ENCODE measurements around the gene MAP3K14. TPM values are rescaled to one million over a fixed set of nuclear protein-coding genes. Genes with fewer than 3 reads are reported as not detected.

Gene MAP3K14
- total RNA-seq, 1 experiment from 2014 or later = 16.4 TPM

DNA sequence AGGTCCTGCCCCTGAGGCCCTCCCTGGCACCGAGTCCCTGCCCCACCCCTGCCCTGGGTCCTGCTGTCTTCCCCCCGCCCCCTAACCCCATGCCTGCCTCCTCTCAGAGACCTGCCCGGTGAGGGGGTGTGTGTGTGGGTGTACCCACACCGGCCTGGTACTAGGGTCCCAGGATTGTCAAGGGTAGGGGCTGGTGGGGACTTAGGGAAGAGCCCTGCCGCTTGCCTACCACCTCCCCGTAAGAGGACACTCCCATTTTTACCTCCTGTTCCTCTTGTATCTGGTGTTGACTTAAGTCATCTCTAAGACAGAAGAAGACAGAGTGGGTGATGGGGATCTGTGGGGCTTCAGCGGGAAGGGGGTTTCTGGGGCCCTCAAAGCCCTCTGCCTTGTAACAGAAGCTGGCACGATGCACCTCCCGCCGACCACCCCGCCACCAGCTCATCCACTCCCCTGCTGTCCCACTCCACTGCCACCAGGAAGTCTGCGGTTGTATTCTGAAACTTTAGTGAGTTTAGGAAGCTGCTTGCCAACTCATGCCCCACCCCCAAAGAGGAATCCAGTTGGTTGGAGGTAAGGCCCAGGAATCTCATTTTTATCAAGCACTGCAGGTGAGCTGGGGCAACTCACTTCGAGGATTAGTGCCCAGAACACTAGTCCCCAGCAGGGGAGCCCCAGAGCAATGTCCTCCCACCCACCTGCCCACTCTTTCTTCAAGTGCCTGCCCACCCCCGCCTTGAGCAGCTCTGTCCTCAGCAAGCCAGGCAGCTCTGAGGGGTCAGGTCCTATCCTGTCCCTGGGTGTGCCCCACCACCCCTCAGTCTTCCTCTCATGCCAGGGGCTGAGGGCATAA is 60.5 kb downstream of the MAP3K14 start:
- no peak overlapping the region for H3K9ac ChIP-seq (ENCODE audit: low read length)

GRCh38 chr17:45255358-45255757 is 61.5 kb downstream of the MAP3K14 start:
- Histone ChIP-seq H3K27ac (ENCODE audit: low read depth, low read length) (no peak overlapping the region), H3K4me2 (ENCODE audit: low read length) (no peak overlapping the region), H3K27me3 (ENCODE audit: insufficient read depth, low read length) (no peaks in the 10 kb centered on the region), H3K4me1 (ENCODE audit: control insufficient read depth in 1 of 2, insufficient read depth in 2 of 2, low read length in 2 of 2) (peaks cover 0 to 6% of the 10 kb centered on the region in 2 experiments; a peak in 2 of 4 replicates), H3K9me2 (ENCODE audit: insufficient read depth) (no peaks in the 10 kb centered on the region), H3K79me2 (ENCODE audit: insufficient read depth, low read length) (no peaks in the 10 kb centered on the region), H3K9me3 (ENCODE audit: control insufficient read depth in 1 of 2, insufficient read depth in 1 of 2, low read depth in 1 of 2, low read length in 2 of 2) (no peaks in the 10 kb centered on the region), H3K4me3 (replicated peaks in 1 of 2; ENCODE audit: low read depth in 1 of 2, low read length in 2 of 2) (no peak overlapping the region), H3K36me3 (ENCODE audit: control insufficient read depth in 1 of 2, insufficient read depth in 2 of 2, low read length in 2 of 2) (no peaks in the 10 kb centered on the region; a peak in 1 of 4 replicates), H3K9ac (ENCODE audit: low read length) (no peak overlapping the region), H4K20me1 (ENCODE audit: insufficient read depth) (no peaks in the 10 kb centered on the region), H2AFZ (ENCODE audit: low read depth, low read length, poor library complexity, severe bottlenecking) (no peak overlapping the region)
- ChIA-PET CTCF (interaction anchor here (1.4 kb wide), 1 partner anchor 22 kb away, joined by 4 read pairs; no protein-coding TSS in a partner anchor), RAD21 (ENCODE audit: low non-redundant PET in 1 of 2, low total read pairs in 2 of 2, uncharacterized antibody in 2 of 2, unreplicated experiment in 2 of 2) (no interaction called here), POLR2A (interaction anchor here (0.6 kb wide), 1 partner anchor 107 kb away, joined by 3 read pairs; the partner anchor contains the start of gene HEXIM1)
- intact Hi-C loops (cut with micrococcal nuclease) = no loop called here
- no TSS peak for BruUV-seq (replicated peaks)
- ATAC-seq (no peak), DNase-seq (ENCODE audit: low read depth, low spot score) (no peak)
- no peak for TF ChIP-seq EGR1 (IDR thresholded peaks at IDR 0.05; ENCODE audit: low read depth)
- TF ChIP-seq, protein P1, sequence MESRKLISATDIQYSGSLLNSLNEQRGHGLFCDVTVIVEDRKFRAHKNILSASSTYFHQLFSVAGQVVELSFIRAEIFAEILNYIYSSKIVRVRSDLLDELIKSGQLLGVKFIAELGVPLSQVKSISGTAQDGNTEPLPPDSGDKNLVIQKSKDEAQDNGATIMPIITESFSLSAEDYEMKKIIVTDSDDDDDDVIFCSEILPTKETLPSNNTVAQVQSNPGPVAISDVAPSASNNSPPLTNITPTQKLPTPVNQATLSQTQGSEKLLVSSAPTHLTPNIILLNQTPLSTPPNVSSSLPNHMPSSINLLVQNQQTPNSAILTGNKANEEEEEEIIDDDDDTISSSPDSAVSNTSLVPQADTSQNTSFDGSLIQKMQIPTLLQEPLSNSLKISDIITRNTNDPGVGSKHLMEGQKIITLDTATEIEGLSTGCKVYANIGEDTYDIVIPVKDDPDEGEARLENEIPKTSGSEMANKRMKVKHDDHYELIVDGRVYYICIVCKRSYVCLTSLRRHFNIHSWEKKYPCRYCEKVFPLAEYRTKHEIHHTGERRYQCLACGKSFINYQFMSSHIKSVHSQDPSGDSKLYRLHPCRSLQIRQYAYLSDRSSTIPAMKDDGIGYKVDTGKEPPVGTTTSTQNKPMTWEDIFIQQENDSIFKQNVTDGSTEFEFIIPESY (IDR thresholded peaks at IDR 0.05; ENCODE audit: extremely low read depth, insufficient replicate concordance, low read length) = no peak
- TF ChIP-seq SP1 (IDR thresholded peaks at IDR 0.05; ENCODE audit: low read depth) = no peak
- TF ChIP-seq, protein P2, sequence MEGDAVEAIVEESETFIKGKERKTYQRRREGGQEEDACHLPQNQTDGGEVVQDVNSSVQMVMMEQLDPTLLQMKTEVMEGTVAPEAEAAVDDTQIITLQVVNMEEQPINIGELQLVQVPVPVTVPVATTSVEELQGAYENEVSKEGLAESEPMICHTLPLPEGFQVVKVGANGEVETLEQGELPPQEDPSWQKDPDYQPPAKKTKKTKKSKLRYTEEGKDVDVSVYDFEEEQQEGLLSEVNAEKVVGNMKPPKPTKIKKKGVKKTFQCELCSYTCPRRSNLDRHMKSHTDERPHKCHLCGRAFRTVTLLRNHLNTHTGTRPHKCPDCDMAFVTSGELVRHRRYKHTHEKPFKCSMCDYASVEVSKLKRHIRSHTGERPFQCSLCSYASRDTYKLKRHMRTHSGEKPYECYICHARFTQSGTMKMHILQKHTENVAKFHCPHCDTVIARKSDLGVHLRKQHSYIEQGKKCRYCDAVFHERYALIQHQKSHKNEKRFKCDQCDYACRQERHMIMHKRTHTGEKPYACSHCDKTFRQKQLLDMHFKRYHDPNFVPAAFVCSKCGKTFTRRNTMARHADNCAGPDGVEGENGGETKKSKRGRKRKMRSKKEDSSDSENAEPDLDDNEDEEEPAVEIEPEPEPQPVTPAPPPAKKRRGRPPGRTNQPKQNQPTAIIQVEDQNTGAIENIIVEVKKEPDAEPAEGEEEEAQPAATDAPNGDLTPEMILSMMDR (IDR thresholded peaks at IDR 0.05 in 2 of 3, conservative IDR thresholded peaks at IDR 0.05 in 1 of 3; ENCODE audit: borderline replicate concordance in 1 of 3, insufficient read depth in 1 of 3, low read depth in 2 of 3, low read length in 2 of 3) = no peak
- TF ChIP-seq RAD21 (IDR thresholded peaks at IDR 0.05; ENCODE audit: low read depth) = no peak
- no peak for TF ChIP-seq POLR2AphosphoS5 (IDR thresholded peaks at IDR 0.05; ENCODE audit: low read depth, low read length)
- no peak for TF ChIP-seq CBX3 (IDR thresholded peaks at IDR 0.05; ENCODE audit: low read depth)
- no peak for TF ChIP-seq ZNF274 (IDR thresholded peaks at IDR 0.05; ENCODE audit: low read depth, low read length)

More for the DNA sequence above, 60.5 kb downstream of the MAP3K14 start:
- ChIA-PET CTCF (interaction anchor here (1.0 to 1.7 kb wide), 2 partner anchors 37 to 121 kb away, joined by 3 to 8 read pairs; partner anchors contain the start of gene ACBD4), RAD21 (ENCODE audit: low non-redundant PET in 1 of 2, low total read pairs in 2 of 2, uncharacterized antibody in 2 of 2, unreplicated experiment in 2 of 2) (no interaction called here), POLR2A (no interaction called here)
- Histone ChIP-seq H3K79me2 (ENCODE audit: insufficient read depth, low read length) (no peaks in the 10 kb centered on the region), H3K36me3 (ENCODE audit: control insufficient read depth in 1 of 2, insufficient read depth in 2 of 2, low read length in 2 of 2) (no peaks in the 10 kb centered on the region), H3K4me1 (ENCODE audit: control insufficient read depth in 1 of 2, insufficient read depth in 2 of 2, low read length in 2 of 2) (peaks cover 0 to 6% of the 10 kb centered on the region in 2 experiments; a peak in 2 of 4 replicates), H4K20me1 (ENCODE audit: insufficient read depth) (no peaks in the 10 kb centered on the region), H3K27me3 (ENCODE audit: insufficient read depth, low read length) (no peaks in the 10 kb centered on the region), H2AFZ (ENCODE audit: low read depth, low read length, poor library complexity, severe bottlenecking) (no peak overlapping the region), H3K4me3 (replicated peaks in 1 of 2; ENCODE audit: low read depth in 1 of 2, low read length in 2 of 2) (no peak overlapping the region), H3K27ac (ENCODE audit: low read depth, low read length) (no peak overlapping the region), H3K4me2 (ENCODE audit: low read length) (no peak overlapping the region), H3K9me2 (ENCODE audit: insufficient read depth) (no peaks in the 10 kb centered on the region), H3K9me3 (ENCODE audit: control insufficient read depth in 1 of 2, insufficient read depth in 1 of 2, low read depth in 1 of 2, low read length in 2 of 2) (no peaks in the 10 kb centered on the region)
- no peak for DNase-seq (ENCODE audit: low read depth, low spot score)
- TF ChIP-seq SP1 (IDR thresholded peaks at IDR 0.05; ENCODE audit: low read depth) = no peak
- no peak for TF ChIP-seq RAD21 (IDR thresholded peaks at IDR 0.05; ENCODE audit: low read depth)
- TF ChIP-seq, protein P2 (IDR thresholded peaks at IDR 0.05 in 2 of 3, conservative IDR thresholded peaks at IDR 0.05 in 1 of 3; ENCODE audit: borderline replicate concordance in 1 of 3, insufficient read depth in 1 of 3, low read depth in 2 of 3, low read length in 2 of 3) = peak in 2 of 3 experiments; percentile 35 to 38; a peak in 3 of 6 replicates
- intact Hi-C loops (cut with micrococcal nuclease) = no loop called here
- BruUV-seq (replicated peaks) = no TSS peak
- ATAC-seq = peak; percentile 61

All from HCT116 (cell line).